GM21367 (cell line): Measurements from ENCODE around the gene SDHAF3.
A peak's percentile ranks its signal among the peaks of the same experiment; 100 is the strongest.
"Not testable (repeated sequence)": the region's sequence is repeated elsewhere in the genome, so short reads cannot be mapped to it uniquely, and the experiment has no call there.

Experiments used
- ATAC-seq: cut with Tn5 transposase; IDR thresholded peaks from one replicate; pipeline ENCODE4 v1.9.1; 2021; ENCODE audit not compliant: unreplicated experiment

The SDHAF3 gene

DNA sequence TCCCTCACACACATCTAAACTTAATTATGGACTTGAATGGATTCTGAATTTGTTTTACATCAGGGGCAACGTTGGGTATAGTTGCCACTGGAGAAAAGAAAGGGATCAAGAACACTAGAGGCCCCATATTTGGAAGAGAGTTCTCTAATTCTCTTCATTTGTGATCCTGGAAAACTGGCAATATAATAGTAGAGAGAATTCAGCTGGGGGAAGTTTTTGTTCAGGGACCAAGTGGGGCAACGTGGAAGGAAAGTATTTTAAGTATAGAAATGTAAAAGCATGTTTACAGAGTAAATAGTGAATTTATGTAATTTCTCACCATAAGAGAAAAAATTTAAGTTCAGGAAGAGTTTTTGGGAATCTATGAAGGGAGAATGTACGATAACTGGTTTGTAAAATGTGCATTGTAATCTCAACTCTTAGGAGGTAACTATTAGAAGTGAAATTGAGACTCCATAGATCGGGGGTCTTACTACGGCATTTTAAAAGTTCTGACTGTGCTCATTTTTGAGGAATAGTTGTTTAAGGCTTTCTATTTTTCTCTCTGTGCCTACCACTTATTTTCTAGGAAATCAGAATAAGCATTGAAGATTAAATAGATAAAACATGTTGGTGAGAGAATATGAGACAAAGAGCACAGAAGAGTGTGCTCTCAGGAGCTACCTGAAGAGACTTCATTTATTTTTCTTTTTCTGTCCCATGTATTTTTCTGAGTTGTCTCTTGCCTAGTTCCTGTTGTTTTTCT lies 3.4 kb downstream of the SDHAF3 start:
- no peak for ATAC-seq

DNA sequence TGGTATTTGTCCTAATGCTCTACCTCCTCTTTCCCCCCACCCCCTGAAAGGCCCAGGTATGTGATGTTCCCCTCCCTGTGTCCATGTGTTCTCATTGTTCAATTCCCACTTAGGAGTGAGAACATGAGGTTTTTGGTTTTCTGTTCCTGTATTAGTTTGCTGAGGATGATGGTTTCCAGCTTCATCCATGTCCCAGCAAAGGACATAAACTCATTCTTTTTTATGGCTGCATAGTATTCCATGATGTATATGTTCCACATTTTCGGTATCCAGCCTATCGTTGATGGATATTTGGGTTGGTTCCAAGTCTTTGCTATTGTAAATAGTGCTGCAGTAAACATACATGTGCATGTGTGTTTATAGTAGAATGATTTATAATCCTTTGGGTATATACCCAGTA lies 5.6 kb downstream of the SDHAF3 start:
- ATAC-seq = not testable (repeated sequence)

DNA sequence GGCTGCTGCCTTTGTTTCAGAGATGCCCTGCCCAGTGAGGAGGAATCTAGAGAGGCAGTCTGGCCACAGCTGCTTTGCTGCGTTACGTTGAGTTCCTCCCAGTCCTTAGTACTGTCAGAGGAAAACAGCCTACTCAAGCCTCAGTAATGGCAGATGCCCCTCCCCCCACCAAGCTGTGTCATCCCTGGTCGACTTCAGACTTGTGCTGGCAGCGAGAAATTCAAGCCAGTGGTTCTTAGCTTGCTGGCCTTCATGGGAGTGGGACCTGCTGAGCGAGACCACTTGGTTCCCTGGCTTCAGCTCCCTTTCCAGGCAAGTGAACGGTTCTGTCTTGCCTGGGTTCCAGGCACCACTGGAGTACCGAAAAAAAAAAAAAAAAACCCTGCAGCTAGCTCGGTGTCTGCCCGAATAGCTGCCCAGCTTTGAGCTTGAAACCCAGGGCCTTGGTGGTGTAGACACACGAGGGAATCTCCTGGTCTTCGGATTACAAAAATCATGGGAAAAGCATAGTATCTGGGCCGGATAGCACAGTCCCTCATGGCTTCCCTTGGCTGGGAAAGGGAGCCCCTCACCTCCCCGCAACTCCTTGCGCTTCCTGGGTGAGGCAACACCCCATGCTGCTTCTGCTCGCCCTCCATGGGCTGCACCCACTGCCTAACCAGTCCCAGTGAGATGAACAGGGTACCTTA lies 9.1 kb downstream of the SDHAF3 start:
- no peak for ATAC-seq

DNA sequence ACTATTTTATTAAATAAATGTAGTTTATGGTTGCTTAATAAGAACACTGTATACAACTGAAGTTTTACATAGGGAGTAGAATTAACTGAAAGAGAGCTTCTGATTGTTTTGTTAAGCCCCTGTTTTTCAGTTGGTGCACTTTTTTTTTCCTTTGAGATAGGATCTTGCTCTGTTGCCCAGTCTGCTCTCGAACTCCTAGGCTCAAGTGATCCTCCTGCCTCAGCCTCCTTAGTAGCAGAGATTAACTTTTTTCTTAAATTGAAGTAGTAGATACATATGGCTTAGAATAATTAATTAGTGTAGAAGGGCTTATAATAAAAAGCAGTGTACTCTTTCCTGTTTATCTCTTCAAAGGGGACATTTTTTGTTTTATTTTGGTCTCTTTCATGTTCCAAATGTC lies 11.2 kb downstream of the SDHAF3 start:
- ATAC-seq = no peak

DNA sequence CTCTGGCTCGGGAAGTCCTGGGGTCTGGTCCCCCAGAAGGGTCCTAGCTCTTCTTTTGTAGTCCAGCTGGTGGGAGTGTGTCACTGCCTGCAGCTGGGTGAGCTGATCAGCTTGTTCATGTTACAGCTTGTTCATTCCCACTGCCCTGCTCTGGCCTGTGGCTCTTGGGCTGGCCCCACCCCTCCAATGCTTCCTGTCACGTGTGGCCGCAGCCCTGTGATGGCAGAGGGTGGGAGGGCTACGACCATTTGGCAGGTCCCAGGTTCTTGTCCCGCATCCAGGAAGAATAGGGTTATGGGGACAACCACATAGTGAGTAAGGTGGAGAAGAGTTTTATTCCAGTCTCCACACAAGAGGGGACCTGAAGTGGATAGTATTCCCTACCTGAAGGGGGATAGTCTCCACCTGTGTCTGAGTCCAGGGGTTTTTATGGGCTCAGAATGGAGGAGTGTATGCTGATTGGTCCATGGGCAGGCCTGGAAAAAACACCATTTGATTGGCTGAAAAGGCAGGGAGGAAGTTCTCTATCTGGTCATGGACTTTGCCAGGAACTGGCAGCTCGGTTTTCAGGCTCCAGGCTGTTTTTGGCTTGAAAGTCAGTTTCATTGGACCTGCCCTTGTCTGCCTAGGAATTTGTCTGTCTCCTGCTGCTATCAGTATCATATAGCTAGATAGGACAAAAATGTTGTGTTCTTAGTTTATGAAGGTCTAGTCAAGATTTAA lies 13.1 kb downstream of the SDHAF3 start:
- ATAC-seq = no peak

DNA sequence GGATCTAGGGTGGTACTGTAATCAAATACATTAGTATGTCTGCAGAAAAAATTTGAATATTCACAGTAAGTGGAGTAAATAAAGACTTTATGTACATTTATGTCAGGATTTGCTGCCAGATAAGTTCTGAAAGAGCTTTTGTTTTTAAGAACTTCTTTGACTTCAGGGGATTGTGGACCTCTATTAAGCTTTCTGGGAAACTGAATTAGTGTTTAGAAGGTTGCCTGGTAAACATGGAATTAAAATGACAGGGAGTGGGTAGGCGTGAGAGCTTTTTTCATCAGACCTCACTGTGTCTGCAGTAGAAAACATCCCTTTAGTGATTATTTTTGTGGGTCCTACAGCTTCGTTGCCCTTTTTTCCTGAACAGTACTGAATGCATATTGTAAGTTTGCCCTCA lies 15.7 kb downstream of the SDHAF3 start:
- ATAC-seq = no peak

DNA sequence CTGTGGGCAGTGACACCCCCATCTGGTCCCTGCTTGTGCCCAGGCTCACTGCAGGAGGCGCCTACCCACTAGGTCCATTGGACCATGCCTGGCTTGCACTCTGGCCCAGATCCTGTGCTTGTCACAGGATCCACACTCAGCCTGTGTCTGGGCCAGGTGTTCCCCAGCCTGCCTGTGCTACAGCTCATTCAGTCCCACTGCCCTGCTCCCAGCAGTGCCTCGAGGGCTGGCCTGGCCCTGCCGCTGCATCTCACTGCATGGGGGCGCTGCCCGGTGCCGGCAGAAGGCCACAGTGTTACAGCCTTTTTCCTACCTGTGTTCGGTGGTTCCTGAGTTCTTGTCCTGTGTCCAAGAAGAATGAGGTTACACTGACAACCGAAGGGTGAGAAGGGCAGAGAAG lies 21.3 kb downstream of the SDHAF3 start:
- ATAC-seq = no peak

DNA sequence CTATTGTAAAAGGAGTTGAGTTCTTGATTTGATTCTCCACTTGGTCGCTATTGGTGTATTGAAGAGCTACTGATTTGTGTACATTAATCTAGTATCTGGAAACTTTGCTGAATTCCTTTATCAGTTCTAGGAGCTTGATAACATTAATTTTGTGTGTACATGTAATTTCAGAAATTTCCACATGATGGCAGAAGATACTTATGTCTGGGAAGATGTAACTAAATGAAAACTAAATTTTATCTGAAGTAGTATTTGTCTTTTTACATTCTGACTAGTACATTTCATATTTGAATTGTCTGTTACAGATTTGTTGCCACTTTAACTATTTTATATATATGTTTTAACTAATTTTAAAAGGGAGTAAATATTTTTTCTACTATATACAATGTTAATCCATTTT lies 27.6 kb downstream of the SDHAF3 start:
- ATAC-seq = no peak

DNA sequence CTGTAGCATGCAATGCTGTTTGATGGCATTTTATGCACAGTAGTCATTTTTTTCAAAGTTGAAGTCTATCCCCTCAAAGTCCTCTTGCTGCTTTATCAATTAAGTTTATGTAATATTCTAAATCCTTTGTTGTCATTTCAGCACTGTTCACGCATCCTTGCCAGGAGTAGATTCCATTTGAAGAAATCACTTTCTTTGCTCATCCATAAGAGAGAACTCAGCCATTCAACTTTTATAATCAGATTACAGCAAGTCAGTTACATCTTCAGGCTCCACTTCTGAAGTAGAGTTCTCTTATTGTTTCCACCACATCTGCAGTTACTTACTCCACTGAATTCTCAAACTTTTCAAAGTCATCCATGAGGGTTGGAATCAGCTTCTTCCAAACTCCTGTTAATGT lies 32.3 kb downstream of the SDHAF3 start:
- ATAC-seq = no peak

DNA sequence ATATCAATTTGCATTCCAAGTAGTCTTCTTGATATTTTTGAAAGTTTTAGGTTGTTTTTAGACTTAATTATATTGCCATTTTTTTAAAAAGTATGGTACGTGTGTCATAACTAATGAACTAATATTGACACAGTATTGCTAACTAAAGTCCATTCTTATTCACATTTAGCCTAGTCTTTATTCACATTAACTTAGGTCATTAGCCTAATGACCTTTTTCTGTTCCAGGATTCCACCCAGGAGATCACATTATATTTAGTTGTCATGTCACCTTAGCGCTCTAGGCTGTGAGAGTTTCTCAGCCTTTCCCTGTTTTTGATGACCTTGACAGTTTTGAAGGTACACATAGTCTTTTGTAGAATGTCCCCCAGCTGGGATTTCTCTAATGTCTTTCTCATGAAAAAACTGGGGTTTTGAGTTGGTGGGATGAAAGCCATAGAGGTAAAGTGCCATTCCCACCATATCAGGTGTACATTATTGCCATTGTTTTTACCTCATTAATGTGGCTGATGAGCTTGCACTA lies 38.5 kb downstream of the SDHAF3 start:
- ATAC-seq = no peak

DNA sequence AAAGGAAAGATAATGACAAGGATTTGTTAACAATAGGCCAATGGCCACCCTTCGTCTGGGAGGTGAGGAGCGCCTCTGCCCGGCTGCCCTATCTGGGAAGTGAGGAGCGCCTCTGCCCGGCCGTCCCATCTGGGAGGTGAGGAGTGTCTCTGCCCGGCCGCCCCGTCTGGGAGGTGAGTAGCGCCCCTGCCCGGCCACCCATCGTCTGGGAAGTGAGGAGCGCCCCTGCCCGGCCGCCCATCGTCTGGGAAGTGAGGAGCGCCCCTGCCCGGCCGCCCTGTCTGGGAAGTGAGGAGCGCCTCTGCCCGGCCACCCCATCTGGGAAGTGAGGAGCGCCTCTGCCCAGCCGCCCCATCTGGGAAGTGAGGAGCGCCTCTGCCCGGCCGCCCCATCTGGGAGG lies 42.5 kb downstream of the SDHAF3 start:
- not testable (repeated sequence) for ATAC-seq

DNA sequence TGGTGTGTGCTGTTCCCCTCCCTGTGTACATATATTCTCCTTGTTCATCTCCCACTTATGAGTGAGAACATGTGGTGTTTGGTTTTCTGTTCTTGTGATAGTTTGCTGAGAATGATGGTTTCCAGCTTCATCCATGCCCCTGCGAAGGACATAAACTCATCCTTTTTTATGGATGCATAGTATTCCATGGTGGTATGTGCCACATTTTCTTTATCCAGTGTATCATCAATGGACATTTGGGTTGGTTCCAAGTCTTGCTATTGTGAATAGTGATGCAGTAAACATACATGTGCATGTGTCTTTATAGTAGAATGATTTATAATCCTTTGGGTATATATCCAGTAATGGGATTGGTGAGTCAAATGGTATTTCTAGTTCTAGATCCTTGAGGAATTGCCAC lies 44.1 kb downstream of the SDHAF3 start:
- not testable (repeated sequence) for ATAC-seq

DNA sequence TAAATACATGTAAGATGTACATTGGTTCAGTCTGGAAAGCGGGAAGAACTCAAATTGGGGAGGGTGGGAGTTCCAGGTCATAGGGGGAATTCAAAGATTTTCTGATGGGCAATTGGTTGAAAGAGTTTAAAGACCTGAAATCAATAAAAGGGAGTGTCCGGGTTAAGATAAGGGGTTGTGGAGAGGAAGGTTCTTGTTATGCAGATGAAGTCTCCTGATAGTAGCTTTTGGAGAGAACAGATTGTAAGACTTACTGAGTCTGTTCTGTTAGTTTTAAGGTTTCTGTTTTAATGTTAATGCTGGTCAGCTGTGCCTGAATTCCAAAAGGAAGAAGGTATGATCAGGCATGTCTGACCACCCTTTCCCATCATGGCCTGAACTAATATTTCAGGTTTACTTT lies 48.8 kb downstream of the SDHAF3 start:
- no peak for ATAC-seq

DNA sequence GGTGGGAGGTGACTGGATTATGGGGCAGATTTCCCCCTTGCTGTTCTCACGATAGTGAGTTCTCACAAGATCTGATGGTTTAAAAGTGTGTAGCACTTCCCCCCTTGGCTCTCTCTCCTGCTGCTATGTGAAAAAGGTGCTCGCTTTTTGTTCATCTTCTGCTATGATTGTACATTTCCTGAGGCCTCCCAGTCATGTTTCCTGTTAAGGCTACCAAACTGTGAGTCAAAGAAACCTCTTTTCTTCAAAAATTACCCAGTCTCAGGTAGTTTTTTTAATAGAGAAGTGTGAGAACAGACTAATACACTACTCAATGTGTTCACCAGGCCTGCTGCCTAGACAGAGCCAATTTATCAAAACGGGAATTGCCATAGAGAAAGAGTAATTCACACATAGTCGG lies 49.7 kb downstream of the SDHAF3 start:
- no peak for ATAC-seq

DNA sequence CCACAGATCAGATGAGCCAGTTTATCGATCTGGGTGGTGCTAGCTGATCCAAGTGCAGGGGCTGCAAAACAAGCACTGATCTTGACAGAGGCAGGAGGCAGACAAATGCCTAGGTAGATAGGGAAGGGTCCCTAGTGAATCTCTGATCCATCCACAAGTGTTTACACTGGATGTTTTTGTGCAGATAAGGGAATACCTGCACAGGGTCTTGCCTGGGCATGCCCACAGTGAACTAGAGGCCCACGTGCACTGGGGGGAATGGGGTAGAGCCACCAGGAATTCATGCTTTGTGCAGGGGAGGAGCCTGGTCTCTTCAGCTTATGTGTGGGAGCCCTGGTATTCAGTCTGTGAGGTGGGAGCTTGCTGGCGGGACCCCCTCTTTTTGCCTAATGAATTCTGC lies 50.3 kb downstream of the SDHAF3 start:
- no peak for ATAC-seq

DNA sequence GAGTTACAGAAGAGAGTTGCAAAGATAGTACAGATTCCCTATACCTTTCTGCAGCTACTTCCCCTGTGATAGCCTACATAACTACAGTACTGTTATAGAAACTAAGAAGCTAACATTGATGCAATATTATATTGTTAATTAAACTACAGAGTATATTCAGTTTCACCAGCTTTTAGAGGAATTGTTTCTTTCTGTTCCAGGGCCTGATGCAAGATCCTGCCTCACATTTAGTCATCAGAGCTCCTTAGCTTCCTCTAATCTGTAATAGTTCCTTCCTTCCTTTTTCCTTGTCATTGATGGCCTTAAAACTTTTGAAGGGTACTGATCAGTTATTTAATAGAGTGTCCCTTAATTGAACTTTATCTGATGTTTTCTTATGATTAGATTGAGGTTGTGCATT lies 56.8 kb downstream of the SDHAF3 start:
- no peak for ATAC-seq

DNA sequence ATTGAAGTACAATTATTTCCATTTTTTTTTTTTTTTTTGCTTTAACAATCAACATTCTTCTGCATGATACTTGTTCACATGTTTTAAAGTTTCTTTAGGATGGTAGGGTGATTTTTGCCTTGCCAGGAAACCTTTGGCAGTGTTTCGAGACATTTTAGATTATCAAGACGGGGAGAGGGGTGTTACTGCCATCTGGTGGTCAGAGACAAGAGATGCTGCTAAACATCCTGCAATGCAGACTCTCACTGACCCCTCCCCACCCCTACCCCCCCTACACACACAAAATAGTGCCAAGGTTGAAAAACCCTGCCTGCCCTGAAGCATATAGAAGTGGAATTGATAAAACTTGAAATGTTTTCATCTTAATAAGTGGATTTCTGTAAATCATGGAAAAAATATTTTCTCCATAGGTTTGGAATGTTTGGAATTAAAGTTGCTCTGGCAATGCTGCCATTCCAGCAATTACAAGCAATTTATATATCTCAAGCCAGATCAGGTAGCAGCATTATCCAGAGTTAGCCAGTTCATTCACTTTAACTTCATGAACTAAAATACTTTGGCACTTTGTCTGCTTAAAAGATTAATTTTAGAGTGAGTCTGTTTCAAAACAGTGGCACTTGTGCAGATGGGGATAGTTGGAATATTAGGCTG lies 62.1 kb downstream of the SDHAF3 start:
- ATAC-seq = peak; percentile 74

DNA sequence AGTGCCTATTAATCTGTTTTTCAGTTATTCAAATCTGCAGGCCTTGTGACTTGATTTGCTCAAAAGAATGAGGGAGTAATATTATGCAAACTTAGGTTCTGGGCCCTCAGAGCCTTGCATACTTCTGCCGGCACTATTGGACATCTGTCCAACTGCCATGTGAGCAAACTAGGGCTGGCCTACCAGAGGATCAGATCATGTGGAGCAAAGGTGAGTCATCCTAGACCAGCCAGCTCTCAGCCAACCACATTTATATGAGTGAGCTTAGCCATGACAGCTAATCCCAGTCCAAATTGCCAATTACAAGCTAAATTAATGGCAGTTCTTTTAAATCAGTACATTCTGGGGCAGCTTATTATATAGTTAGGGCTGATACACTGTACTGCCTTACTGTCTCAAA lies 69.6 kb downstream of the SDHAF3 start:
- no peak for ATAC-seq

DNA sequence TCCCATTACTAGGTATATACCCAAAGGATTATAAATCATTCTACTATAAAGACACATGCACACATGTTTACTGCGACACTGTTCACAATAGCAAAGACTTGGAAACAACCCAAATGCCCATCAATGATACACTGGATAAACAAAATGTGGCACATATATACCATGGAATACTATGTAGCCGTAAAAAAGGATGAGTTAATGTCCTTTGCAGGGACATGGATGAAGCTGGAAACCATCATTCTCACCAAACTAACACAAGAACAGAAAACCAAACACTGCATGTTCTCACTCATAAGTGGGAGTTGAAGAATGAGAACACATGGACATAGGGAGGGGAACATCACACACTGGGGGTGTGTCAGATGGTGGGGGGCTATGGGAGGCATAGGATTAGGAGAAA lies 78.7 kb downstream of the SDHAF3 start:
- ATAC-seq = not testable (repeated sequence)

DNA sequence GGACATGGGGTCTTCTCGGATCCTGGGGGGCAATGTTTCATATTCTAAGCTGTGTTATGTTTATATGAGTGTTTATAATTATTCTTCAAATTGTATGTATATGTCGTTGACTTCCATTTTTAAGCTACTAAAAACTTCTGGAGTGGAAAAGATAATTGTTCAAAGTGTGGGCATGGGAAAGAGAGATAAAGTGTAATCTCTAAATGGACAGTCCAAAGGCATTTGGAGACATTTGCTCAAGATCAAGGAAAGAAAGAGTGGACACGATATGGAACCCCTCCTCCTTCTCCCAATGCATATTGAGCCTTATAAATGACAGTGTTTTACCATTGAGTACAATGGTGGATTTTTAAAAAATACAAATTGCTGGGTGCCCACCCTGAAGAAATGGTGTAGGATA lies 81.1 kb downstream of the SDHAF3 start:
- no peak for ATAC-seq

DNA sequence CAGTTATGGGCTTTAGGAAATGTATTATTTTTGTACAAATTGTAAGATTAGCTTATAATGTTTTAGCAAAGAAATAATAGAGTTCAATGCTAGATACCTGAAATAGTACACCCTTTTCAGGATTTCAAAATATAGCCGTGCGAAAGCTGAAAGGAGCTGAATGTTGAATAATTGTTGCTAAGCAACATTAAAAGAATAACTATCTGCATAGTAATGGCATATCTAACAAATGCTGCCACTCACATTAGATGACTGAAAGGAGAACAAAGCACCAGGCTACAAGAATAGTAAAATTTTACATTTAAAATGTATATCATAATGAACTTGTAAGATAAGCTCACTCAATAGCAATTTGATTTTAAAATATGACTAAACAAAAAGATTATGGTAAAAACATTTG lies 82.5 kb downstream of the SDHAF3 start:
- no peak for ATAC-seq
